ENCODE results near the gene DHX35.

DNA sequence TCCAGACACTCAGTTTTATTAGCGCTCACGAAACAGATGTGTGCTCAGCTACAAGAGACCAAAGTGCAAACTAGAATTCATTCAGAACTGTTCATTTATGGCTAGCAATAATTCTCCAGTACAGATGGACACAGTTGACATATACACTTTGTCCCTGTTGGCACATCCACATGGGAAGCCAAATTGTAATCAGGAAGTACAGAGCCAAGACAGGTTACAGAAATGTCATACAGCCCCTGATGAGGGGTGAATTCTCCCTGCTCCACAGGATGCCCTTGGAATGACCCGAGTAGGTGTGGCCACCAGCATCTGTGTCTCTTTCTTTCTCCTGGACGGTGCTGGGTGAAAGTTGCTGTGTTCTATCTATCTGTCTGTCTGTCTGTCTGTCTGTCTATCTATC is 7.6 kb downstream of the DHX35 start:
- TF ChIP-seq, protein P1, sequence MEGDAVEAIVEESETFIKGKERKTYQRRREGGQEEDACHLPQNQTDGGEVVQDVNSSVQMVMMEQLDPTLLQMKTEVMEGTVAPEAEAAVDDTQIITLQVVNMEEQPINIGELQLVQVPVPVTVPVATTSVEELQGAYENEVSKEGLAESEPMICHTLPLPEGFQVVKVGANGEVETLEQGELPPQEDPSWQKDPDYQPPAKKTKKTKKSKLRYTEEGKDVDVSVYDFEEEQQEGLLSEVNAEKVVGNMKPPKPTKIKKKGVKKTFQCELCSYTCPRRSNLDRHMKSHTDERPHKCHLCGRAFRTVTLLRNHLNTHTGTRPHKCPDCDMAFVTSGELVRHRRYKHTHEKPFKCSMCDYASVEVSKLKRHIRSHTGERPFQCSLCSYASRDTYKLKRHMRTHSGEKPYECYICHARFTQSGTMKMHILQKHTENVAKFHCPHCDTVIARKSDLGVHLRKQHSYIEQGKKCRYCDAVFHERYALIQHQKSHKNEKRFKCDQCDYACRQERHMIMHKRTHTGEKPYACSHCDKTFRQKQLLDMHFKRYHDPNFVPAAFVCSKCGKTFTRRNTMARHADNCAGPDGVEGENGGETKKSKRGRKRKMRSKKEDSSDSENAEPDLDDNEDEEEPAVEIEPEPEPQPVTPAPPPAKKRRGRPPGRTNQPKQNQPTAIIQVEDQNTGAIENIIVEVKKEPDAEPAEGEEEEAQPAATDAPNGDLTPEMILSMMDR (conservative IDR thresholded peaks at IDR 0.05; ENCODE audit: low read length) = no peak
- no peak for TF ChIP-seq EZH2phosphoT487 (IDR thresholded peaks at IDR 0.05; ENCODE audit: borderline replicate concordance)

Measured in Loucy (cell line).